ENCODE measurements around the gene ADGRG7.

Gene ADGRG7

GRCh38 chr3:100702980-100703345 lies 93.6 kb downstream of the ADGRG7 start:
- WGBS, 2 donors (ENCODE audit: extremely low coverage in 2 of 2, insufficient read length in 2 of 2, insufficient replicate concordance in 1 of 2), result no CpG with 5 or more reads among the region's 5 CpGs

GRCh38 chr3:100703865-100704264 lies 94.5 kb downstream of the ADGRG7 start:
- Histone ChIP-seq H2BK15ac (ENCODE audit: low read length) (no peak overlapping the region), H2BK120ac (ENCODE audit: low read depth, low read length) (no peak overlapping the region)

More at GRCh38 chr3:100702980-100703345, 93.6 kb downstream of the ADGRG7 start:
- Histone ChIP-seq H2BK12ac (ENCODE audit: low read length) (no peak overlapping the region), H2BK120ac (ENCODE audit: low read depth, low read length) (no peak overlapping the region), H2BK5ac (ENCODE audit: low read length) (no peak overlapping the region), H3K27me3 (ENCODE audit: control insufficient read depth in 3 of 3, insufficient read depth in 3 of 3, low read depth in 1 of 3, low read length in 3 of 3) (peaks cover 0 to 18% (median 0%) of the 10 kb centered on the region in 3 experiments), H3K14ac (ENCODE audit: low read length) (no peak overlapping the region), H3K23ac (ENCODE audit: low read depth, low read length, poor library complexity) (no peak overlapping the region), H3K9ac (ENCODE audit: low read depth, low read length, poor library complexity) (no peak overlapping the region), H3K36me3 (replicated peaks in 1 of 2; ENCODE audit: control insufficient read depth in 2 of 2, insufficient read depth in 2 of 2, low read length in 2 of 2) (no peaks in the 10 kb centered on the region), H4K91ac (ENCODE audit: low read depth, low read length, poor library complexity) (no peak overlapping the region), H2AK5ac (ENCODE audit: low read depth, low read length) (no peak overlapping the region), H3K4ac (ENCODE audit: low read length) (no peak overlapping the region), H3K4me3 (ENCODE audit: low read length in 2 of 2) (no peak overlapping the region), H2BK15ac (ENCODE audit: low read length) (no peak overlapping the region), H3K9me3 (replicated peaks in 1 of 2; ENCODE audit: control insufficient read depth in 2 of 2, insufficient read depth in 1 of 2, low read depth in 1 of 2, low read length in 2 of 2) (no peaks in the 10 kb centered on the region), H3K27ac (replicated peaks; ENCODE audit: low read length) (no peak overlapping the region), H3K4me1 (ENCODE audit: control insufficient read depth in 2 of 2, insufficient read depth in 1 of 2, low read depth in 1 of 2, low read length in 2 of 2) (no peaks in the 10 kb centered on the region), H3K18ac (ENCODE audit: low read length) (no peak overlapping the region), H2AFZ (ENCODE audit: low read length) (no peak overlapping the region), H4K8ac (ENCODE audit: low read depth, low read length) (no peak overlapping the region), H3K79me1 (ENCODE audit: low read depth, low read length) (no peaks in the 10 kb centered on the region), H3K4me2 (ENCODE audit: insufficient read depth, low read length, poor library complexity, severe bottlenecking) (no peak overlapping the region)
- no peak for DNase-seq (ENCODE audit: low spot score)

GRCh38 chr3:100706365-100706764 lies 97.0 kb downstream of the ADGRG7 start:
- Histone ChIP-seq H3K14ac (ENCODE audit: low read length) (no peak overlapping the region), H2AK5ac (ENCODE audit: low read depth, low read length) (no peak overlapping the region), H3K4ac (ENCODE audit: low read length) (no peak overlapping the region), H3K4me2 (ENCODE audit: insufficient read depth, low read length, poor library complexity, severe bottlenecking) (no peak overlapping the region), H3K79me1 (ENCODE audit: low read depth, low read length) (no peaks in the 10 kb centered on the region), H2BK120ac (ENCODE audit: low read depth, low read length) (no peak overlapping the region), H3K4me1 (ENCODE audit: control insufficient read depth in 2 of 2, insufficient read depth in 1 of 2, low read depth in 1 of 2, low read length in 2 of 2) (peaks cover 2% of the 10 kb centered on the region in 2 donors), H3K18ac (ENCODE audit: low read length) (no peak overlapping the region), H3K9ac (ENCODE audit: low read depth, low read length, poor library complexity) (no peak overlapping the region), H2BK15ac (ENCODE audit: low read length) (no peak overlapping the region), H2AFZ (ENCODE audit: low read length) (no peak overlapping the region), H3K23ac (ENCODE audit: low read depth, low read length, poor library complexity) (no peak overlapping the region), H3K36me3 (replicated peaks in 1 of 2; ENCODE audit: control insufficient read depth in 2 of 2, insufficient read depth in 2 of 2, low read length in 2 of 2) (peaks cover 0 to 7% of the 10 kb centered on the region in 2 donors), H3K27ac (replicated peaks; ENCODE audit: low read length) (no peak overlapping the region), H4K91ac (ENCODE audit: low read depth, low read length, poor library complexity) (no peak overlapping the region), H3K4me3 (ENCODE audit: low read length in 2 of 2) (no peak overlapping the region), H4K8ac (ENCODE audit: low read depth, low read length) (no peak overlapping the region), H3K27me3 (ENCODE audit: control insufficient read depth in 3 of 3, insufficient read depth in 3 of 3, low read depth in 1 of 3, low read length in 3 of 3) (peaks cover 0 to 18% (median 0%) of the 10 kb centered on the region in 3 experiments), H2BK12ac (ENCODE audit: low read length) (no peak overlapping the region), H2BK5ac (ENCODE audit: low read length) (no peak overlapping the region), H3K9me3 (replicated peaks in 1 of 2; ENCODE audit: control insufficient read depth in 2 of 2, insufficient read depth in 1 of 2, low read depth in 1 of 2, low read length in 2 of 2) (peaks cover 2 to 6% of the 10 kb centered on the region in 2 donors)
- DNase-seq (ENCODE audit: low spot score), result no peak
- no CpG with 5 or more reads among the region's 3 CpGs for WGBS, 2 donors (ENCODE audit: extremely low coverage in 2 of 2, insufficient read length in 2 of 2, insufficient replicate concordance in 1 of 2)

More at GRCh38 chr3:100703865-100704264, 94.5 kb downstream of the ADGRG7 start:
- H2AFZ ChIP-seq (ENCODE audit: low read length), result no peak overlapping the region
- peaks cover 2 to 6% of the 10 kb centered on the region in 2 donors for H3K9me3 ChIP-seq (replicated peaks in 1 of 2; ENCODE audit: control insufficient read depth in 2 of 2, insufficient read depth in 1 of 2, low read depth in 1 of 2, low read length in 2 of 2)
- H2BK5ac ChIP-seq (ENCODE audit: low read length), result no peak overlapping the region
- H3K23ac ChIP-seq (ENCODE audit: low read depth, low read length, poor library complexity), result no peak overlapping the region
- no peak overlapping the region for H3K4me3 ChIP-seq (ENCODE audit: low read length in 2 of 2)
- no peak overlapping the region for H3K4me2 ChIP-seq (ENCODE audit: insufficient read depth, low read length, poor library complexity, severe bottlenecking)
- H3K27ac ChIP-seq (replicated peaks; ENCODE audit: low read length), result no peak overlapping the region
- H3K27me3 ChIP-seq (ENCODE audit: control insufficient read depth in 3 of 3, insufficient read depth in 3 of 3, low read depth in 1 of 3, low read length in 3 of 3), result peaks cover 0 to 18% (median 0%) of the 10 kb centered on the region in 3 experiments
- H3K79me1 ChIP-seq (ENCODE audit: low read depth, low read length), result no peaks in the 10 kb centered on the region
- no peak overlapping the region for H4K8ac ChIP-seq (ENCODE audit: low read depth, low read length)
- no peak for DNase-seq (ENCODE audit: low spot score)
- no peak overlapping the region for H3K18ac ChIP-seq (ENCODE audit: low read length)
- no peaks in the 10 kb centered on the region for H3K4me1 ChIP-seq (ENCODE audit: control insufficient read depth in 2 of 2, insufficient read depth in 1 of 2, low read depth in 1 of 2, low read length in 2 of 2)
- no peak overlapping the region for H3K14ac ChIP-seq (ENCODE audit: low read length)
- no peak overlapping the region for H2BK12ac ChIP-seq (ENCODE audit: low read length)
- no peak overlapping the region for H2AK5ac ChIP-seq (ENCODE audit: low read depth, low read length)
- H3K9ac ChIP-seq (ENCODE audit: low read depth, low read length, poor library complexity), result no peak overlapping the region
- WGBS, 2 donors (ENCODE audit: extremely low coverage in 2 of 2, insufficient read length in 2 of 2, insufficient replicate concordance in 1 of 2), result no CpG with 5 or more reads among the region's 4 CpGs
- no peaks in the 10 kb centered on the region for H3K36me3 ChIP-seq (replicated peaks in 1 of 2; ENCODE audit: control insufficient read depth in 2 of 2, insufficient read depth in 2 of 2, low read length in 2 of 2)
- no peak overlapping the region for H3K4ac ChIP-seq (ENCODE audit: low read length)
- H4K91ac ChIP-seq (ENCODE audit: low read depth, low read length, poor library complexity), result no peak overlapping the region

GRCh38 chr3:100708644-100708988 lies 99.2 kb downstream of the ADGRG7 start:
- no CpG with 5 or more reads among the region's 3 CpGs for WGBS, 2 donors (ENCODE audit: extremely low coverage in 2 of 2, insufficient read length in 2 of 2, insufficient replicate concordance in 1 of 2)
- H4K8ac ChIP-seq (ENCODE audit: low read depth, low read length), result no peak overlapping the region
- H3K18ac ChIP-seq (ENCODE audit: low read length), result no peak overlapping the region
- H3K4ac ChIP-seq (ENCODE audit: low read length), result no peak overlapping the region
- no peak overlapping the region for H2BK12ac ChIP-seq (ENCODE audit: low read length)
- no peak for DNase-seq (ENCODE audit: low spot score)
- peak overlapping the region; percentile 84 for H2AFZ ChIP-seq (ENCODE audit: low read length)
- no peak overlapping the region for H3K9ac ChIP-seq (ENCODE audit: low read depth, low read length, poor library complexity)
- no peak overlapping the region for H3K23ac ChIP-seq (ENCODE audit: low read depth, low read length, poor library complexity)
- H2BK120ac ChIP-seq (ENCODE audit: low read depth, low read length), result no peak overlapping the region
- no peak overlapping the region for H2BK5ac ChIP-seq (ENCODE audit: low read length)
- peak overlapping the region; percentile 64 for H3K4me2 ChIP-seq (ENCODE audit: insufficient read depth, low read length, poor library complexity, severe bottlenecking)
- peak overlapping the region; percentile 99 for H3K27ac ChIP-seq (replicated peaks; ENCODE audit: low read length)
- H2BK15ac ChIP-seq (ENCODE audit: low read length), result no peak overlapping the region
- H4K91ac ChIP-seq (ENCODE audit: low read depth, low read length, poor library complexity), result no peak overlapping the region
- peaks cover 2 to 6% of the 10 kb centered on the region in 2 donors for H3K9me3 ChIP-seq (replicated peaks in 1 of 2; ENCODE audit: control insufficient read depth in 2 of 2, insufficient read depth in 1 of 2, low read depth in 1 of 2, low read length in 2 of 2)
- peaks cover 0 to 29% of the 10 kb centered on the region in 2 donors for H3K36me3 ChIP-seq (replicated peaks in 1 of 2; ENCODE audit: control insufficient read depth in 2 of 2, insufficient read depth in 2 of 2, low read length in 2 of 2)
- H2AK5ac ChIP-seq (ENCODE audit: low read depth, low read length), result no peak overlapping the region
- H3K27me3 ChIP-seq (ENCODE audit: control insufficient read depth in 3 of 3, insufficient read depth in 3 of 3, low read depth in 1 of 3, low read length in 3 of 3), result peaks cover 0 to 18% (median 0%) of the 10 kb centered on the region in 3 experiments
- H3K4me1 ChIP-seq (ENCODE audit: control insufficient read depth in 2 of 2, insufficient read depth in 1 of 2, low read depth in 1 of 2, low read length in 2 of 2), result peaks cover 2% of the 10 kb centered on the region in 2 donors
- no peak overlapping the region for H3K14ac ChIP-seq (ENCODE audit: low read length)
- peak overlapping the region in 1 of 2 donors; percentile 78 for H3K4me3 ChIP-seq (ENCODE audit: low read length in 2 of 2)
- H3K79me1 ChIP-seq (ENCODE audit: low read depth, low read length), result no peaks in the 10 kb centered on the region
